Measurements from ENCODE around the gene TBC1D32. TPM values are rescaled to one million over a fixed set of nuclear protein-coding genes. Genes with fewer than 3 reads are reported as not detected.
"Not testable (repeated sequence)": the region's sequence is repeated elsewhere in the genome, so short reads cannot be mapped to it uniquely, and the experiment has no call there.

TBC1D32 gene
- total RNA-seq, 1 donor from 2014 or later = 7.9 TPM

- FAIRE-seq (no peak), DNase-seq (ENCODE audit: low read depth) (no peak)
- no peaks in the 10 kb centered on the region for H3K27me3 ChIP-seq (ENCODE audit: control insufficient read depth, insufficient read depth, low read length)
- no peak for TF ChIP-seq CTCF (IDR thresholded peaks at IDR 0.05; ENCODE audit: insufficient read depth, low read length, severe bottlenecking)
- no peaks in the 10 kb centered on the region for H3K36me3 ChIP-seq (ENCODE audit: control insufficient read depth, insufficient read depth, low read length)
- no peak overlapping the region for H3K4me3 ChIP-seq (ENCODE audit: low read depth, low read length)
Observed at GRCh38 chr6:121105461-121105860, 228.8 kb downstream of the TBC1D32 start.

DNA sequence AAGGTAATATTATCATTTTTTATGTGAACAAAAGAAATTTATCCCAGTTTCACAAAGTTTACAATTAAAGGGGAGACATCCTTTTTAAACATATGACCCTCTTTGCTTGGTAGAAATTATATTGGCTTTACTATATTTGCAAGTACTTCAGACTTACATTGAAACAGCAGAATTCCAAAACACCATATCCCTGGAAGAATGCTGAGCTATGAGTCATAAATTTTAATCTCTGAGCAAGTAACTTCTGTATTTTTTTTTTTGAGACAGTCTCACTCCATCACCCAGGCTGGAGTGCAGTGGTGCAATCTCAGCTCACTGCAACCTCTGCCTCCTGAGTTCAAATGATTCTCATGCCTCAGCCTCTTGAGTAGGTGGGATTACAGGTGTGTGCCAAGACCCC, 240.4 kb downstream of the TBC1D32 start:
- no peak for TF ChIP-seq CTCF (IDR thresholded peaks at IDR 0.05; ENCODE audit: insufficient read depth, low read length, severe bottlenecking)
- H3K27me3 ChIP-seq (ENCODE audit: control insufficient read depth, insufficient read depth, low read length) = no peaks in the 10 kb centered on the region
- FAIRE-seq = no peak

GRCh38 chr6:121090492-121090891, 243.8 kb downstream of the TBC1D32 start:
- TF ChIP-seq CTCF (IDR thresholded peaks at IDR 0.05; ENCODE audit: insufficient read depth, low read length, severe bottlenecking) = no peak

More for the DNA sequence above, 240.4 kb downstream of the TBC1D32 start:
- Histone ChIP-seq H3K36me3 (ENCODE audit: control insufficient read depth, insufficient read depth, low read length) (no peaks in the 10 kb centered on the region), H3K4me3 (ENCODE audit: low read depth, low read length) (no peak overlapping the region)
- DNase-seq (ENCODE audit: low read depth) = peak; percentile 52

DNA sequence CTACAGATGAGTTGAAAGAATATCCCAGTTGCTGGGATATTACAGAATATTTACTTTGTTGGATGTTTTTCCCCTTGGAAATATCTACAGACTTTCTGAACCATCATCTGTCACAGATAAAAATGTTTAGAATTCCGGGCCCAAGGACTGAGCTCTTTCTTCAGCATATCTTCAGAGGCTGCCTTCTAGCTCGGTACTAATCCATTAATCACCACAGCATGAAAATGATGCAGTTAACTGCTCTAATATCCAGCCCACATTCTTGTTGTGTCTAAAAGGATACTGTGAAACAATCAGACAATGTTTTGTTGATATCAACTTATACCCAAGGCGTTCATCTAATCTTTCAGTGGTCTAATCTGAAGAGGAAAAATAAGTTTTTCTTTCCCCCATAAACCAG, 247.4 kb downstream of the TBC1D32 start:
- H3K27me3 ChIP-seq (ENCODE audit: control insufficient read depth, insufficient read depth, low read length) = no peaks in the 10 kb centered on the region
- TF ChIP-seq CTCF (IDR thresholded peaks at IDR 0.05; ENCODE audit: insufficient read depth, low read length, severe bottlenecking) = no peak
- no peaks in the 10 kb centered on the region for H3K36me3 ChIP-seq (ENCODE audit: control insufficient read depth, insufficient read depth, low read length)
- DNase-seq (ENCODE audit: low read depth) = no peak
- H3K4me3 ChIP-seq (ENCODE audit: low read depth, low read length) = no peak overlapping the region
- FAIRE-seq = no peak

More at GRCh38 chr6:121090492-121090891, 243.8 kb downstream of the TBC1D32 start:
- DNase-seq (ENCODE audit: low read depth) = no peak
- FAIRE-seq = no peak
- no peaks in the 10 kb centered on the region for H3K36me3 ChIP-seq (ENCODE audit: control insufficient read depth, insufficient read depth, low read length)
- no peaks in the 10 kb centered on the region for H3K27me3 ChIP-seq (ENCODE audit: control insufficient read depth, insufficient read depth, low read length)
- H3K4me3 ChIP-seq (ENCODE audit: low read depth, low read length) = no peak overlapping the region

- no peak for TF ChIP-seq CTCF (IDR thresholded peaks at IDR 0.05; ENCODE audit: insufficient read depth, low read length, severe bottlenecking)
- FAIRE-seq = no peak
- Histone ChIP-seq H3K36me3 (ENCODE audit: control insufficient read depth, insufficient read depth, low read length) (no peaks in the 10 kb centered on the region), H3K27me3 (ENCODE audit: control insufficient read depth, insufficient read depth, low read length) (no peaks in the 10 kb centered on the region), H3K4me3 (ENCODE audit: low read depth, low read length) (no peak overlapping the region)
- DNase-seq (ENCODE audit: low read depth) = no peak
Observed at GRCh38 chr6:121076119-121076518, 258.2 kb downstream of the TBC1D32 start.

DNA sequence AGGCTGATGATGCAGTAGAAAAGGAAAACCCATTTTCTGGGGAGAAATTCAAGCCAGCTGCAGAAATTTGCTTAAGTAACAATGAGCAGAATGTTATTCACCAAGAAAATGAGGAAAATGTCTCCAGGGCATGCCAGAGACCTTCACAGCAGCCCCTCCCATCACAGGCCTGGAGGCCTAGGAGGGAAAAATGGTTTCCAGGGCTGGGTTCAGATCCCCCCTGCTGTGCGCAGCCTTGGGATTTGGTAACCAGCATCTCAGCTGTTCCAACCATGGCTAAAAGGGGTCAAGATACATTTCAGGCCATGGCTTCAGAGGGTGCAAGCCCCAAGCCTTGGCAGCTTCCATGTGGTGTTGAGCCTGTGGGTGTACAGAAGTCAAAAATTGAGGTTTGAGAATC, 265.5 kb downstream of the TBC1D32 start:
- not testable (repeated sequence) for H3K4me3 ChIP-seq (ENCODE audit: low read depth, low read length); FAIRE-seq; H3K27me3 ChIP-seq (ENCODE audit: control insufficient read depth, insufficient read depth, low read length)

More for the DNA sequence above, 265.5 kb downstream of the TBC1D32 start:
- H3K36me3 ChIP-seq (ENCODE audit: control insufficient read depth, insufficient read depth, low read length); DNase-seq (ENCODE audit: low read depth): not testable (repeated sequence)
